Diencephalon (tissue), 1 donor: ENCODE results near the gene TESMIN. TPM values are rescaled to one million over a fixed set of nuclear protein-coding genes. Genes with fewer than 3 reads are reported as not detected.

ENCODE experiments used
- total RNA-seq: library from RNA; depleted of rRNA; stranded (reverse); fragments of >200 nt; gene quantifications from one replicate; pipeline ENCODE4 v1.2.3, GENCODE V29; 2014

The TESMIN gene
- 1.8 TPM for total RNA-seq

GRCh38 chr11:68751331-68751856 lies at the start of gene TESMIN:
TESMIN (minus strand) TSS chr11:68751520; CDS start chr11:68750660, 860 bp downstream.

GRCh38 chr11:68684385-68685356 lies 66.6 kb downstream of the TESMIN start, which contains the start of gene GAL:
GAL (plus strand) TSS chr11:68684544; CDS start chr11:68684924, 380 bp downstream.

Other genes with a start within 250 kb of the TESMIN start
- gene GAL, start 67.0 kb downstream of the TESMIN start, total RNA-seq, result 1.8 TPM
- 13.6 TPM for gene CPT1A, start 90.4 kb upstream of the TESMIN start, total RNA-seq
- gene MRPL21, start 152.3 kb upstream of the TESMIN start, total RNA-seq, result 38.8 TPM
- gene IGHMBP2, start 152.4 kb upstream of the TESMIN start, total RNA-seq, result 12.2 TPM
- not detected for gene MRGPRD, start 229.5 kb upstream of the TESMIN start, total RNA-seq